Stimulated activated CD8-positive, alpha-beta memory T cell treated with anti-CD3 and anti-CD28 coated beads, Interleukin-7, amount 100 ng/mL, for 48 hours (primary cell): ENCODE data around the gene SLC9A8.

ENCODE experiments used
- DNase-seq, 2 donors: peaks; one replicate each; pipeline ENCODE4 v3.0.0-alpha.2; 2020; ENCODE audit warnings: low read depth in 1 of 2; ENCODE audit errors: extremely low read depth in 1 of 2

SLC9A8 gene

DNA sequence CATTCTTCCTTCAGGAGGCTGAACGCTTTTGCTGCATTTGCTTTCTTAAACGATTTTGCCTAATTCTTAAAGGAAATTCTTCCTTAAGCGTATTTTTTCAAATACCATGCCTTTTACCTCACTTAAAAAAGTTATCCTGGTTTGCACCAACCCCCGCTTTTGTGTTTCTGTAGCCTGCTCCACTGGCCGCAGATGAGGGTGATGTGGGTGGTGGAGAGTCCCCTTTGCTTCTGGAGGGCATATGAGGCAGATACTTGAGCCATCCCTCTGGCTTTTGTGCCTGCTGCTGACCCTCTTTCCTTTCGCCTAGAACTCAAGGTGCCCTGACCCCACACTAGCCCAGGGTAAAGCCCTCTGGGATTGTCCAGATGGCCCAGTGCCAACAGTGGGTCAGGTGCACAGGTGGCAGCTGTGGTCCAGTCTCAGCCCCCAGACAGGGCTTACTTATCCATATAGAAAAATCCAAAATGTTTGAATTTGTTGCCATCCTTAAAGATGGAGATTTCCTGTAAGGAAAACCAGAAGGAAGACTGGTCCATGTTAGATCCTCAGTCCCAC lies 58.8 kb downstream of the SLC9A8 start:
- no peak for DNase-seq

DNA sequence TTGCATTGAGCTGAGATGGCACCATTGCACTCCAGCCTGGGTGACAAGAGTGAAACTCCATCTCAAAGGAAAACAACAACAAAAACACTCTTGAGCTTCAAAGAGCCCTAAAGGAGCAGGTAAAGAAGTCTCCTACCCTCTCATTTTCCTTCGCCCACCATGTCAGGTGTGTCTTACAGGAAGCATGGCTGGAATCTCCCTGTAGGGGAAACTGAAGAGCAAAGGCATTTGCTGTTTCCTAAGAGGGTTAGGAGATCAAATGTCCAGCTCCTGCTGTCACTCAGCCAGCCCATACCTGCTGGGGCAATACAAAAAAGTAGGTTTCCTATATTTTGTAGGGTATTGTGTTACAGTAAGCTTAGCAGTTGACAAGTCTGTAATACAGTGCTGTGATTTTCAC lies 59.4 kb downstream of the SLC9A8 start:
- no peak for DNase-seq

DNA sequence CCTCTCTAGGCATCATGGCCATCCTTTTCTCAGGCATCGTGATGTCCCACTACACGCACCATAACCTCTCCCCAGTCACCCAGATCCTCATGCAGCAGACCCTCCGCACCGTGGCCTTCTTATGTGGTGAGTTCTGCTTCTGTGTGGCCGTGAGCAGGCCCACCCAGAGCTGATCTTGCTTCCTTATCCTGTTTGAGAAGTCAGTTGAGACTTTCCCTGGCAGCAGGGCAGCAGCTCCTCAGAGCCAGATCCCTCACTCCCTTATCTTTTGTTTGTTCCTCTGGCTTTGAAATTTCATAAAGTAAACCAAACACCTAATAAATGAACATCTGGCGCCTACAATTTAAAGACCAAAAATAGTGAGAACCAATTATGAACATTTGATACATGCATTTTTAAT lies 62.1 kb downstream of the SLC9A8 start:
- DNase-seq, result no peak

DNA sequence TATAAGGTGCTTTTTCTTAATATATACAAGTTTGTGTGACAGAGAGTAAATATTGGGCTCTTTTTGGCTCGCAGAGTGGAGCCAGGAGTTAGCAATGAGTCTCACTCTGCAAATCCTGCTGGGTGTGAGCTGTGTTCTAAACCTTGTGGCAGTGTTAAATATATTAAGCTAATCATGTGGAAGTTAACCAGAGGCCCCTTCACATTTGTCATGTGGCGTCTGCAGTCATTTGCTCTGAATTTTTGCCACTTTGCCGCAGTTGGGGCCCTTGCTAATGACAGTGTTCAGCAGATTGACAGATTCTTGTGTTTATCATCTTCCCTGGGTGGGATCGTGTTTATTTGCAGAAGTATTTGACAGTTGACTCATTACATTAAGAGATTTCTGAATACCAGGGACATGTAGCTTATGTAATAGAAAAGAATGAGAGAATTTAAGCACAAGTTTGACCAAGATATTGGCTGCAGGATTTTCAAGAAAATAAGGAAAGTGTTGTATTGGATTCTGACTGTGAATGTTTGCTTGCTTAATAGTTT lies 64.8 kb downstream of the SLC9A8 start:
- no peak for DNase-seq

DNA sequence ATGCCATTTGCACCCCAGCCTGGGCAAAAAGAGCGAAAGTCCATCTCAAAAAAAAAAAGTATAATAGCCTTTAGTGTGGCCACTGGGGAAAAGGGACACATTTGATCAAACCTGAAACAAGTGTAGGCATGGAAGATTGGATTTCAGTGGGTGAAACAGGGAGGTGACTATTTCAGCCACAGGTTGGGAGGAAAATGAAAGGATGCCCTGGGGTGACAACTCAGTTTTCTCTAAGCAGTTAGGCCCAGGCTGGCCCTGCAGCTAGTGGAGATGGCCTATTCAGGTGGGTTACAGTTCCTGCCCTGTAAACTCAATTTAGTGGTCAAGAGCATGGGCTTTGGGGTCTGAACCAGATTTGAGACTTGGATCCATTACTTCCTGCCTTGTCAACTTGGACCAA lies 66.3 kb downstream of the SLC9A8 start:
- DNase-seq, result no peak

DNA sequence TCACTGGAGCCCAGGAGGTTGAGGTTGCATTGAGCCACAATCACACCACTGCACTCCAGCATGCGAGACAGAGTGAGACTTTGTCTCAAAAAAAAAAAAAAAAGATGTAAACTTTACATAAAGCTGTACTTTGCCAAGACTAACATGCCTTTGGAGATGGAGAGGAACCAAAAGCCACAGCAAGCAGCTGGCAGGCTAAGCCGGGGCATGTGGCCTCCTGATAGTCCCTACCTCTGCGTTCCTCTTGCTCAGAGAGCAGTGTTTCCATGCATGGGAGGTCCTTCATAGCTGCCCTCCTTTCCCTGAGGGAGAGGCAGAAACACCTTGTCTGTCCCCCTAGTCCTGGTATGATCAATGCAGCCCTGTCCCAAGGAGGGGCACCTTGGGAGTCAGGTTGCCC lies 67.5 kb downstream of the SLC9A8 start:
- no peak for DNase-seq

DNA sequence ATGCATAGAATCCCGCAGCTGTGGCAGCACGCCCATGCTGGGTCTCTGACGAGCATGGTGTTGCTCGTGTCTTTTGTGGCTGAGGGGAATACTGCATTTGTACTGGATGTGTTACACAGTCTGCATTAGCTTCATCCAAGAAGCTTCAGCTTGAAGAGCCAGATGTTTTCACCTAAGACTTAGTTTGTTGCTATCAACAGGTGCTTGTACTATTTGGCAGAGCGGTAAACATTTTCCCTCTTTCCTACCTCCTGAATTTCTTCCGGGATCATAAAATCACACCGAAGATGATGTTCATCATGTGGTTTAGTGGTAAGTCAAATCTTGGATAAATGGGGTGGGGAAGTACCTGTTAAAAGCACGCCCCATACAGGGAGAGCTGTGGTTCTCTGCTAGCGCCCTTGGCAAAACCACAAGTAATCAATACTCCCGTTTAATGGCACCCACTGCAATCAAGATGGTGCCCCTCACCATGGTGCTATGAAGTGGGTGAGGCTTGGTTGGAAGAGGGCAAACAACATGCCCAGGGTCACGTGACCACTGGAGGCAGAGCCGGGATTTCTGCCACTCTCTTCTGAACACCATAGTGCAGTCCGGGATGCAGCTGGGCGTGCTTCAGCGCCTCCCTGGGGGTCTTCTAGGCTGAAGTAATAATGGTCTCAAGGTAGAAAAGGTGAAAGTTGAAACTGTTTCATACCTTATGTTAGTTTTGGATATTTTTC lies 68.3 kb downstream of the SLC9A8 start:
- DNase-seq, result no peak

DNA sequence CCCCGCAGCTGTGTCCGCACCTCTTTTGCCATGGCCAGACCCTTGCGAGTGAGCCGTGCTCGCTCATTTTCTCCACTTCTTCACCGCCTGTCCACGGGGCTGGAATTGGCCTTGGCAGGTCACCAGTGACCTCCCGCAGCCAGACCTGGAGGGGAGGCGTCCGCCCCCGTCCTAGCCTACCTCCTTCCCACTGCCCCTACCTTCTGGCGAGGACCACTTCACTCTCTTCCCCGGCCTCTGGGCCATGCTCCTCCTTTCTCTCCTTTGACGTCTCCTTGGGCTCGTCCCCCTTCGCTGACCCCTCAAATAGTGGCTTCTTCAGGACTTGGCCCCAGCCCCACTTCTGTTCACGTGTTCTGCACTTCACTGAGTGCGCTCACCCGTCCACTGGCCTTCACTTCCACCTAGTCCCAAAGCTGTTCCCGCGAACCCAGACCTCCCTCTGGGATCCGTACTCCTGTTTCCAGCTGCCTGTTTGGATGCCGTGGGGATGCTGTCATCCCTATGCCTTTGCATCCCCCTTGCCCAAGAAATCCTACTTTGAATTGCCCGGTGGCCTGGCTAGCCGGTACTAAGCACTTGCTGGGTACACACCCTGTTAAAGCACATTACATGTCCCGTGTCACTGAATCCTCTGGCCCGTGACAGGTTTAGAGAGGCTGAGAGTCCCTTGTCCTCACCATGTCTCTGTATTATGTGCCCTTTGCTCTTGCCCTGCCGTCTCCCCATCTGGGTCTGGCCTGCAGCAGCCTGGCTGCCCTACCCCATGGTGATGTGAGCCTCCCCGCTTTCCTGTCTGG lies 69.7 kb downstream of the SLC9A8 start:
- no peak for DNase-seq

DNA sequence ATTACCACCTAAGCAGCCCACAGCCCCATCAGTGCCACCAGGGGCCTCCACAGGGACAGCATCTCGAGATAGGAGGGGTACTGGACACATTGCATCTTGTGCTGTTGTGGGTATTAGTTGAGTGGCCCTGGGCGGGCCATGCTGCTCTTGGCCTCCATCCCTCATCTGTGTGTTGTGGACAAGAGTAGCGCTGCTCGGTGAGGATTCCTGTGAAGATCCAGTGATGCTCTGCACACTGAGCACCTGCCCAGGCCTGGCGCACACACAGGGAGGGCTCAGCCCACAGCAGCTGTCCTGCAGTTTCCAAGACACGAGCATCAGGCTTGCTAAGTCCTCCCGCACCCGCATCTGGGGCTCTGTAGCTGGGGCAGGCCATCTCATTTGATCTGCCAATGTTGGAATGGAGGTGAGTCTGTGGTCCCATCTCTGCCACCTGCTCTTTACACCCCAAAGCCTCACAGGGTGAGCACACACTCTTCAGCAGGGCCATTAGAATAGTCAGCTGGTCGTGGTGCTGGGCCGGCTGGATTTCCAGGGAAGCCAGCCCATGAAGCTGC lies 70.7 kb downstream of the SLC9A8 start:
- no peak for DNase-seq

DNA sequence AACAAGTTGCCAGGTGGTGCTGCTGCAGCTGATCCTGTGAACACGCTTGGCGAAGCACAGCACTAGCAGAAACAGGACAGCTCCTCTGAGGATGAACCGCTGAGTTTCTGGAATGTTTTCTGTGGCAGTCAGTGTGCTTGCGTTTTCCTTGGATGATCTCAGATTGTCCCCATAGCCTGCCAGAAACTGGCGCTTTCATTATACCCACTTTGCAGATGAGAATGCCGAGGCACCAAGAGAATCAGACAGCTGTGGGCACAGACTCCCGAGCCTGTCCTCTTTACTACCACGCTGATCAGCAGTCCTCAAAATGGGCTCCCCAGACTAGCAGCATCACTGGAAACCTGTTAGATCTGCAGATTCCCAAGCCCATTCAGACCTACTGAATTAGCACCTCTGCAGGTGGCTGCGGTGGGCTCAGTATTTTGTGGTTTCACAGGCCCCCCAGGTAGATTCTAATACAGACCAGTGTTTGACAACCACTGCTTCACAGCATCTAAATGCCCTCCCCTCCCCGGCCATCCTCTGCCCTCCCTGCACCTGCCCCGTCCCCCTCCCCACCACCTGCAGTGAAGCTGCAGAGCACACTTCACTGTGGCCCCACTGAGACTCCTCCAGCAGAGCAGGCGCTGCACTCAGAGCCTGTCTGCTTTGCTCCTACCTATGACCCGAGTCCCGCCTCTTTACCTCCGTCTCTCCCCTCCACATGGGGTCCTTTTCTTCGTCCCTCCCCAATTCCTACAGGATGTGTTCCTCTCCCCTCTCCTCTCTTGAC lies 73.1 kb downstream of the SLC9A8 start:
- no peak for DNase-seq

DNA sequence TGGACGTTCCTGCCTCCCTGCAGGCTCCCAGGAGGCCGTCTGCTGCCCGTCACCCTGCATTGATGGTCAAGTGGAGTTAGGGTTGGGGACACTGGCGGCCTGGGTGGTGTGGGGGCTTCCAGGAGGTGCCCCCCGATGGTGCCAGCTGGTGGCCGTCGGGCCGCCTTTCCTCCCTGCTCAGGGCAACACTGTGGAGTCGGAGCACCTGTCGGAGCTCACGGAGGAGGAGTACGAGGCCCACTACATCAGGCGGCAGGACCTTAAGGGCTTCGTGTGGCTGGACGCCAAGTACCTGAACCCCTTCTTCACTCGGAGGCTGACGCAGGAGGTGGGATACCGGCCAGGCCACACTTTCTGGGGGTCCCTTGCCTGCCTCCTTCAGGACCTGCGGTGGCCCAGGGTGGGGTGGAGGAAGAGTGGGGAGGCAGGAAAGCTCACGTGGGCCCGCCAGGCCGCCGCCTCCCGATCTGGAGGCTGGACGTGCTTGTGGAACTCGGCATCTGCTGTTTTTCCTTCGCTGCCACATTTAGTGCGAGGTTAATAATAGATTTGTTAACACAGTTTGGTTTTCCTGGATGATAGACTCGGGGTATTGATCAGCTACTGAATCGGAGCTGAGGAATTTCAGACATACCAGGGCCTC lies 74.1 kb downstream of the SLC9A8 start:
- no peak for DNase-seq

DNA sequence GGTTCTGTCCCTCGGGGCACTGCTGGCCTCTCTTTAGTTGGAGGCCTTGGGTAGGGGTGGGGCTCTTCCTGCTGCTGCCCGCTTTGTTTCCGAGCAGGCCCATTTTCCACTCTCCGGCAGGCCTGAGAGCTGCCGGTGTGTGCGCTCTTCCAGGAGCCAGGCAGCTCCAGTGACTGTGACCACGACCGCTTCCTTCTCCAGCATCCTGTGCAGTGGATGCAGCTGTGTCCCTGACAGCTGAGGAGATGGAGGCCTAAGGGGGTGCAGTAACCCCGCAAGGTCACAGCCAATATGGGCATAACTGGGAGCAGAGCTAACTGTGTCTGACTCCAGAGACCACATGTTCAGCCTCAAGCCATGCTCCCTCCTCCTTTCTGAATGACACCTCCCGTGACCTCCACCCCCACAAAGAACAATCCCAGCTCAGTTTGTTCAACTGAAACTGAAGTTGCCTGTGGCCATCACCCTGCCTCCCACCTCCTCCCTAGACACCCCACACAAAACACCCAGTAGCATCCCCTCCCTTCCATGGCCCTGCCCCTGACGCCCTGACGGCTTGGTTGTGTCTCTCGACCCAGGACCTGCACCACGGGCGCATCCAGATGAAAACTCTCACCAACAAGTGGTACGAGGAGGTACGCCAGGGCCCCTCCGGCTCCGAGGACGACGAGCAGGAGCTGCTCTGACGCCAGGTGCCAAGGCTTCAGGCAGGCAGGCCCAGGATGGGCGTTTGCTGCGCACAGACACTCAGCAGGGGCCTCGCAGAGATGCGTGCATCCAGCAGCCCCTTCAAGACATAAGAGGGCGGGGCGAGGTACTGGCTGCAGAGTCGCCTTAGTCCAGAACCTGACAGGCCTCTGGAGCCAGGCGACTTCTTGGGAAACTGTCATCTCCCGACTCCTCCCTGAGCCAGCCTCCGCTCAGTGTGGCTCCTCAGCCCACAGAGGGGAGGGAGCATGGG lies 74.9 kb downstream of the SLC9A8 start:
- no peak for DNase-seq

DNA sequence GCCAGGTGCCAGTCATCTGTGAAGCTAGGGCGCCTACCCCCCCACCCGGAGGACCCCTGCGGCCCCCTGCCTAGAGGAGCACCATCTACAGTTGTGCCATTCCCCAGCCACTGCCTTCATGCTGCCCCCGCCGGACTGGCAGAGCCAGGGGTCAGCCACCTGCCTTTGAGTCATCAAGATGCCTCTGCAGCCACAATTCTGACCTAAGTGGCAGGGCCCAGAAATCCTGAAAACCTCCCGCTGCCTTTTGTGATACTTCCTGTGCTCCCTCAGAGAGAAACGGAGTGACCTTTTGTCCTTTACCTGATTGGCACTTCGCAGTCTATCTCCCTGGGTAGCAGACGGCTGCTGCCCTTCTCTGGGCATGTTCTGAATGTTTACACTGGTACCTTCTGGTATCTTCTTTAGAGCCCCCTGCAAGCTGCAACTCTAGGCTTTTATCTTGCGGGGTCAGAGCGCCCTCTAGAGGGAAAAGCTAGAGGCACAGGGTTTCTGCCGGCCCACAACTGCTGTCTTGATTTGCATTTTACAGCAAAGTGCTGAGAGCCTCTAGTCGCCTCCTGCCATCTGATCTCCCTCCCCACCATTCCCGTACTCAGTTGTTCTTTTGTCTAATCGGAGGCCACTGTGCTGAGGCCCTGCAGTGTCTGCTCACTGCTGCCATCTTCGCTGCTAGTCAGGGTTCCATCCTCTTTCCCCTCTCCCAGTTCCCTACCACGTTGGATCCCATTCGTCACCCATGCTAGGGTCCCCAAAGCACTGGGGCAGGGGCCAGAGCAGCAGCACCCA lies 75.8 kb downstream of the SLC9A8 start:
- peak in 1 of 2 donors; percentile 37 for DNase-seq

DNA sequence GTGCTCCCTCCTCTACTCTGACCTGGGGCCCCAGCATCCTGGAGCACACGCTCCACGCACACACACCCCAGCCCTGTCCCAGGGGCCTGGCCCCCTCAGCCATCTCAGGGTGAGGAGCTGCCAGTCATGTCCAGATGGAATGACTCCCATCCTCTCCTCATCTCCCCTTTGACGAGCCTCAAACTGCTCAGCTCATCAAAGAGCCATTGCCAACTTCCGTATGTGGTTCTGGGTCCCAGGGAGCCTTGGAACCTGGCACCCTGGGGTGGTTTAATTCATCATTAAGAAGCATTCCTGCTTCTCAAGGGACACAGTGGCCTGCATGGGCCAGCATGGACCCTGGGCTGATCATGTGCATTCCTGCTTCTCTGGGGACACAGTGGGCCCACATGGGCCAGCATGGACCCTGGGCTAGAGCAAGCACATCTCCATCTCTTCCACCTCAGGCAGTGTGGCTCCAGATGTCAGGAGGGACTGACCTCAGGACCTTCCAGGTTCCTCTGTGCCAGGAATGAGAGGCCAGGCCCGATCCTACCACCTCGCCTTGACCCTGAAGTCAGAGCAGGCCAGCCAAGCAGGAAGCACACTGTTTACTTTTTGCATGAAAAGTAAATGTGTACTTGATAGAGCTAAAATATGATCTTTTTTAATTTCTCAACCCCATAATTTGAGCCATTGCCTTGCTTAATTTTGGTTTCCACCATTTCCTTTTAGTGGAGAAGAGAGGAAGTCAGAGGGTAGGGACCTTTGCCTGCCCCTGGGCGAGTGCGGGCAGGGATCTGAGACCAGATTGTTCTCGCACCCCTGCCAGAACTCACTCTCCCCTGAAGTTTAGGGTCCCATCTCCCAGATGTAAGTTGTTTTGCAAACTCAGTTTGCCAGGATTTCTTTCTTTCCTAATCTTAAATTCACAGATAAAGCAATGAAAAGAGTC lies 76.6 kb downstream of the SLC9A8 start:
- no peak for DNase-seq

DNA sequence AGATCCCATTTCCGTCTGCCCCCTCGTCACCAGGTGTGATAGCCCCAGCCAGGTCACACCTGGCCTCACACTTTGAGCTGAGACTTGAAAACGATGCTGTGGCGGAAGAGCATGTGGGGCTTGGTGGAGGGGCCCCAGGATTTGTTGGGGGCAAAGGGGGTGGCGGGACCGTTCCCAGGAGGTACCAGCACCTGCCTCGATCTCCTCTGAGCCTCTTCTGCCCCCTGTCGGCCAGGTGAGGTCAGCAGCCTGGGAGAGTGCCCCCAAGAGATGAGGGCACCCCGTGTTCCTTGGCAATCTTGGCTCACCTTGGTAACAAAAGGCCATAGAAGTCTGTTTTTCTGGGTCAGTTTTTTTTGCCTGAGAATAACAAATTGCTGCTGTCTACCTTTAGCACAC lies 77.3 kb downstream of the SLC9A8 start:
- no peak for DNase-seq

DNA sequence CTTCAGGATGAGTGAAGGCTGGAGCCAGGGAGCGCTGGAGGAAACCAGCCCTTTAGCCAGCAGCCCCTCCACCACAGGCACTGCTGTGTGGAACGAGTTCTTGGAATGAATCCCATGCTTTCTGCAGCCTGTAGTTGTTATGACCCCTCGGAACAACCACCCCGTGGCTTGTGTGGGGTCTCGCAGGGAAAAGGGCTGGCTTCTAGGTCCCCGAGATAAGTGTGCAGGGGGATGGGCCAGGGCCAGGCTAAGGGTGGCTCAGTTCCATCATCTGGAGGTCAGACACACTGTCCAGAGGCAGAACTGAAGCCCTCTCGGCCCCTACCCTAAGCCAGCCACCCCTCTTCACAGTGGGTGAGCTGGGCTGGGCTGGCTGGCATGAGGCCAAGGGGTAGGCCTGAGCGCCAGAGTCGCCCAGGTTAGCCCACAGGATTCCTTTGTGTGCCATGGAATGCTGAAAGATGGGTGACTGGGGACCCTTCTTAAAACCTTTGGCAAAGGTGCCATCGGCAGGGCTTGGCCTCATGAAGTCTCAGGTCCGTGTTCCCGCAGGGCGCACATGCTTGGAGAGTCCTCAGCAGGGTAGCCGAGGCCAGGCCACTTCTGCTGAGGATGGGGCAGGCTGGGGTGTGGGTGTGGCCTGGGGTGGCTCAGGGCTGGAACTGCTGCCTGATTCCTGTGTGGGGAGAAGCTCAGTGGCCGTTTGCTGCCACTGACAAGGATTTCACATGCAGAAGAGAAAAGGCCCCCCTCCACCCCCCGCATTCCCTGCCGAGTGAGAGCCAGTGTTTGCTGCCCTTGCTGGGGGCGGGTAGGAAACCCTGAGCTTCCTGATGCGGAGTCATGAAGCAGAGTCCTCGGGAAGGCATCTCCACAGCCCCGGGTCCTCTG lies 78.1 kb downstream of the SLC9A8 start:
- DNase-seq, result no peak
